H9 (cell line): ENCODE data around the gene SLAMF1. TPM values are rescaled to one million over a fixed set of nuclear protein-coding genes. Genes with fewer than 3 reads are reported as not detected.

Experiments
- DNase-seq: peaks from one replicate; pipeline ENCODE4 v3.0.0-alpha.2; 2017
- H2AFZ ChIP-seq: one replicate; pipeline ENCODE4 v1.6.1; 2013; ENCODE audit warnings: mild to moderate bottlenecking, low read length, control low read depth, moderate library complexity
- H2AK5ac ChIP-seq: 2 replicates; pipeline ENCODE4 v1.6.1; 2013; ENCODE audit warnings: low read length, control low read depth, mixed read lengths; ENCODE audit not compliant: insufficient read length
- H2BK120ac ChIP-seq: one replicate; pipeline ENCODE4 v1.6.1; 2013; ENCODE audit warnings: low read depth, mild to moderate bottlenecking, low read length, control low read depth, inconsistent platforms; ENCODE audit not compliant: poor library complexity, severe bottlenecking
- H2BK12ac ChIP-seq: 2 replicates; pipeline ENCODE4 v1.6.1; 2013; ENCODE audit warnings: low read length, control low read depth, mixed read lengths, low read depth; ENCODE audit not compliant: insufficient read length
- H2BK15ac ChIP-seq: 2 replicates; pipeline ENCODE4 v1.6.1; 2013; ENCODE audit warnings: low read depth, low read length, control low read depth
- H2BK20ac ChIP-seq: one replicate; pipeline ENCODE4 v1.6.1; 2013; ENCODE audit warnings: low read depth, mild to moderate bottlenecking, low read length, control low read depth, inconsistent platforms; ENCODE audit not compliant: poor library complexity, severe bottlenecking
- H2BK5ac ChIP-seq: 2 replicates; pipeline ENCODE4 v1.6.1; 2013; ENCODE audit warnings: low read length, control low read depth, mixed read lengths; ENCODE audit not compliant: insufficient read length
- H3K14ac ChIP-seq: 2 replicates; pipeline ENCODE4 v1.6.1; 2013; ENCODE audit warnings: low read length, control low read depth; ENCODE audit not compliant: insufficient read depth
- H3K18ac ChIP-seq: 2 replicates; pipeline ENCODE4 v1.6.1; 2013; ENCODE audit warnings: low read depth, mild to moderate bottlenecking, mixed read lengths, low read length, control low read depth; ENCODE audit not compliant: insufficient read length
- H3K23ac ChIP-seq: 2 replicates; pipeline ENCODE4 v1.6.1; 2013; ENCODE audit warnings: low read length, control low read depth, mixed read lengths, low read depth; ENCODE audit not compliant: insufficient read length
- H3K23me2 ChIP-seq: 2 replicates; pipeline ENCODE4 v1.6.1; 2013; ENCODE audit warnings: low read depth, mild to moderate bottlenecking, mixed read lengths, low read length, control low read depth; ENCODE audit not compliant: insufficient read length, poor library complexity, severe bottlenecking
- H3K27ac ChIP-seq: 2 replicates; pipeline ENCODE4 v1.5.1; 2013; ENCODE audit warnings: low read length, control low read depth, mixed read lengths, low read depth; ENCODE audit not compliant: insufficient read length
- H3K27me3 ChIP-seq: 2 replicates; pipeline ENCODE4 v1.6.1; 2013; ENCODE audit warnings: low read length, control low read depth, inconsistent platforms; ENCODE audit not compliant: insufficient read depth
- H3K4ac ChIP-seq: 2 replicates; pipeline ENCODE4 v1.6.1; 2013; ENCODE audit warnings: low read depth, mild to moderate bottlenecking, control low read depth, inconsistent platforms, low read length, moderate library complexity
- H3K4me1 ChIP-seq: 2 replicates; pipeline ENCODE4 v1.6.1; 2013; ENCODE audit warnings: low read length, control low read depth, inconsistent platforms; ENCODE audit not compliant: insufficient read depth
- H3K4me2 ChIP-seq: 2 replicates; pipeline ENCODE4 v1.6.1; 2013; ENCODE audit warnings: low read length, control low read depth, mixed read lengths; ENCODE audit not compliant: insufficient read length, insufficient read depth
- H3K56ac ChIP-seq: 2 replicates; pipeline ENCODE4 v1.6.1; 2013; ENCODE audit warnings: low read depth, mild to moderate bottlenecking, mixed read lengths, low read length, control low read depth; ENCODE audit not compliant: insufficient read length
- H3K79me1 ChIP-seq: 2 replicates; pipeline ENCODE4 v1.6.1; 2013; ENCODE audit warnings: low read depth, mild to moderate bottlenecking, moderate library complexity, low read length, control low read depth, inconsistent platforms; ENCODE audit not compliant: insufficient read depth, poor library complexity, severe bottlenecking
- H3K79me2 ChIP-seq: 2 replicates; pipeline ENCODE4 v1.6.1; 2013; ENCODE audit warnings: low read length, control low read depth, inconsistent platforms; ENCODE audit not compliant: insufficient read depth
- H3K9ac ChIP-seq: 2 replicates; pipeline ENCODE4 v1.6.1; 2013; ENCODE audit warnings: low read length, control low read depth, mixed read lengths; ENCODE audit not compliant: insufficient read length; ENCODE audit errors: extremely low read depth
- H3K9me3 ChIP-seq: one replicate; pipeline ENCODE4 v1.6.1; 2013; ENCODE audit warnings: low read depth, low read length, inconsistent platforms; ENCODE audit not compliant: control insufficient read depth
- H3T11ph ChIP-seq: one replicate; pipeline ENCODE4 v1.6.1; 2013; ENCODE audit warnings: mild to moderate bottlenecking, low read length, control low read depth, inconsistent platforms
- H4K20me1 ChIP-seq: one replicate; pipeline ENCODE4 v1.6.1; 2013; ENCODE audit not compliant: control insufficient read depth, insufficient read length, insufficient read depth
- H4K5ac ChIP-seq: 2 replicates; pipeline ENCODE4 v1.6.1; 2013; ENCODE audit warnings: low read depth, mild to moderate bottlenecking, mixed read lengths, low read length, control low read depth; ENCODE audit not compliant: insufficient read length
- H4K8ac ChIP-seq: replicated peaks from 2 replicates; pipeline ENCODE4 v1.6.1; 2013; ENCODE audit warnings: low read length, control low read depth, mixed read lengths, low read depth; ENCODE audit not compliant: insufficient read length
- H4K91ac ChIP-seq: 2 replicates; pipeline ENCODE4 v1.6.1; 2013; ENCODE audit warnings: low read depth, mild to moderate bottlenecking, moderate library complexity, mixed read lengths, low read length, control low read depth; ENCODE audit not compliant: insufficient read length
- H3K27ac Mint-ChIP-seq, 3 experiments: 2 replicates in 2 of 3; 3 replicates in 1 of 3; pipeline ENCODE4 v1.8.0; 2020 to 2021; ENCODE audit warnings: mixed read lengths in 3 of 3, mild to moderate bottlenecking in 1 of 3, moderate library complexity in 1 of 3
- H3K27me3 Mint-ChIP-seq: 2 replicates; pipeline ENCODE4 v1.8.0; 2021; ENCODE audit warnings: low read depth, mild to moderate bottlenecking, moderate library complexity, mixed read lengths
- H3K36me3 Mint-ChIP-seq, 3 experiments: 2 replicates in 2 of 3; 3 replicates in 1 of 3; pipeline ENCODE4 v1.8.0; 2020 to 2021; ENCODE audit warnings: low read depth in 3 of 3, mixed read lengths in 3 of 3; ENCODE audit not compliant: insufficient read depth in 1 of 3
- H3K4me1 Mint-ChIP-seq, 2 experiments: 2 replicates each; pipeline ENCODE4 v1.8.0; 2020; ENCODE audit warnings: mixed read lengths in 2 of 2
- H3K4me3 Mint-ChIP-seq, 2 experiments: 2 replicates in 1 of 2; 3 replicates in 1 of 2; pipeline ENCODE4 v1.8.0; 2020 to 2021; ENCODE audit warnings: mild to moderate bottlenecking in 2 of 2, mixed read lengths in 2 of 2, moderate library complexity in 1 of 2
- H3K9me3 Mint-ChIP-seq, 2 experiments: 2 replicates in 1 of 2; 3 replicates in 1 of 2; pipeline ENCODE4 v1.8.0; 2020; ENCODE audit warnings: mild to moderate bottlenecking in 2 of 2, mixed read lengths in 2 of 2, moderate library complexity in 1 of 2
- CTCF ChIP-seq: fragments of 200-600 bp; sonication (generic); conservative IDR thresholded peaks from 3 replicates; pipeline ENCODE4 v1.8.0; 2021; ENCODE audit warnings: antibody characterized with exemption, mild to moderate bottlenecking
- WGBS: extraction: QIAGEN DNeasy Blood & Tissue Kit; methylation state at CpG from one replicate; pipeline ENCODE4 v1.1.7; 2013; ENCODE audit warnings: missing lambda C conversion rate, low lambda C conversion rate, mixed read lengths; ENCODE audit not compliant: insufficient read length; ENCODE audit errors: extremely low coverage; 5-methylcytosine and 5-hydroxymethylcytosine counted together
- total RNA-seq: library from RNA; stranded (reverse); gene quantifications from 2 replicates; pipeline ENCODE4 v1.2.1, GENCODE V29; 2021

Gene SLAMF1
- total RNA-seq, 1 experiment from 2014 or later, result not detected

- Mint-ChIP-seq H3K27ac (no peak overlapping the region), H3K36me3 (peaks cover 0 to 4% (median 2%) of the 10 kb centered on the region in 3 experiments; a peak in 1 of 7 replicates), H3K9me3 (peaks cover 4 to 8% of the 10 kb centered on the region in 2 experiments), H3K4me1 (peaks cover 0 to 6% of the 10 kb centered on the region in 2 experiments; a peak in 2 of 4 replicates), H3K4me3 (no peak overlapping the region; a peak in 1 of 5 replicates), H3K27me3 (no peaks in the 10 kb centered on the region; the same call in 1 of the 2 replicates)
- H3K56ac ChIP-seq, result no peak overlapping the region
- no peak overlapping the region for H2BK5ac ChIP-seq
- no peak overlapping the region for H3K14ac ChIP-seq
- no peak overlapping the region for H3K23ac ChIP-seq
- H3K27ac ChIP-seq, result no peak overlapping the region
- H3K18ac ChIP-seq, result no peak overlapping the region
- no peaks in the 10 kb centered on the region for H4K20me1 ChIP-seq
- H2AFZ ChIP-seq, result no peak overlapping the region
- TF ChIP-seq CTCF, result no peak
- no peaks in the 10 kb centered on the region for H3K27me3 ChIP-seq
- no peak overlapping the region for H4K8ac ChIP-seq
- no peak overlapping the region for H4K91ac ChIP-seq
- H4K5ac ChIP-seq, result no peak overlapping the region
- H3K4ac ChIP-seq, result no peak overlapping the region
- no peaks in the 10 kb centered on the region for H3K4me1 ChIP-seq
- H2AK5ac ChIP-seq, result no peak overlapping the region
- no peaks in the 10 kb centered on the region for H3K9me3 ChIP-seq
- no peaks in the 10 kb centered on the region for H3K79me1 ChIP-seq
- no CpG with 5 or more reads among the region's 6 CpGs for WGBS
- no peak overlapping the region for H3K9ac ChIP-seq
- no peak overlapping the region for H2BK20ac ChIP-seq
- no peak overlapping the region for H3T11ph ChIP-seq
- H2BK12ac ChIP-seq, result no peak overlapping the region
- no peak overlapping the region for H2BK120ac ChIP-seq
- no peak overlapping the region for H3K4me2 ChIP-seq
- no peaks in the 10 kb centered on the region for H3K79me2 ChIP-seq
- no peak overlapping the region for H2BK15ac ChIP-seq
- H3K23me2 ChIP-seq, result no peaks in the 10 kb centered on the region
- no peak for DNase-seq
These were observed 58.4 kb downstream of the SLAMF1 start for GRCh38 chr1:160588468-160588867.
